Cardiac muscle cell (in vitro differentiated cells and primary cell): ENCODE measurements around the gene PARP9. TPM values are rescaled to one million over a fixed set of nuclear protein-coding genes. Genes with fewer than 3 reads are reported as not detected.

Experiments used
- DNase-seq, 2 donors: peaks; one replicate each; pipeline versions ENCODE4 v3.0.0 to v3.0.0-alpha.2; 2010 to 2017; ENCODE audit warnings: low read depth in 1 of 2, low spot score in 1 of 2
- H3K27ac ChIP-seq: fragments of 200-600 bp; sonication (generic); 2 replicates; pipeline ENCODE4 v1.5.1; 2016
- H3K27me3 ChIP-seq: fragments of 200-600 bp; sonication (generic); 2 replicates; pipeline ENCODE4 v1.6.0; 2016; ENCODE audit warnings: control low read depth
- H3K36me3 ChIP-seq: fragments of 200-600 bp; sonication (generic); 2 replicates; pipeline ENCODE4 v1.5.1; 2016; ENCODE audit warnings: control low read depth
- H3K4me1 ChIP-seq: fragments of 200-600 bp; sonication (generic); 2 replicates; pipeline ENCODE4 v1.8.1; 2017; ENCODE audit warnings: low read depth, mild to moderate bottlenecking, mixed run types
- H3K4me3 ChIP-seq: fragments of 200-600 bp; sonication (generic); 2 replicates; pipeline ENCODE4 v1.5.1; 2016; ENCODE audit warnings: mild to moderate bottlenecking
- H3K9me3 ChIP-seq: fragments of 200-600 bp; sonication (generic); 2 replicates; pipeline ENCODE4 v1.5.1; 2017; ENCODE audit warnings: low read depth, mild to moderate bottlenecking, control low read depth
- polyA plus RNA-seq: library from polyadenylated mRNA; unstranded; fragments of >200 nt; fragmentation: Nextera tagmentation; extraction: Ambion mirVana; gene quantifications from 2 replicates; pipeline ENCODE4 v1.2.1, GENCODE V29; 2016
- total RNA-seq: library from RNA; depleted of rRNA; stranded (reverse); fragments of >200 nt; gene quantifications from 2 replicates; pipeline ENCODE4 v1.2.3, GENCODE V29; 2016
- TF ChIP-seq, protein P1 (sequence below): IDR thresholded peaks from 2 replicates; pipeline ENCODE4 v1.5.1; 2012; ENCODE audit warnings: low read depth, mild to moderate bottlenecking, low read length

PARP9 gene
- total and polyA plus RNA-seq, 2 experiments from 2014 or later = 0.42 to 0.60 TPM

DNA sequence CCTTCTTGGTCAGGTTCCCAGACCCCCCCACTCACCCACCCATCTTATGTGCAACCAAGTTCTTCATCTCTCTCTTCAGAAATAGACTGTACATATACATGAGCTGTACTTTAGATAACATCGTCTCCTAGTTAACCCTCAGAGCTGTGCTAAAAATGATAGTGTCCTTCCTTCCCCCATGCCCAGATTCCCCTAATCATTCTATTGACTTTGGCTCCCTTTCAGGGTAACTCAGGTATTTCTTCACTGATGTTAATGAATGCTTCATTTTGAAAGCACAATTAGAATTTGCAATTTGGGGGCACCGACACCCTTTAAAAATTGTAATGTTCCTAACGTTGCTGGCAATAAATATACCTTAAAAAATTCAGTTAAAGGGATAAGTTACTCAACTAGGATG is 10.9 kb downstream of the PARP9 start:
- Histone ChIP-seq H3K4me3 (no peak overlapping the region), H3K9me3 (no peaks in the 10 kb centered on the region), H3K27ac (no peak overlapping the region), H3K4me1 (no peaks in the 10 kb centered on the region), H3K36me3 (no peaks in the 10 kb centered on the region), H3K27me3 (no peaks in the 10 kb centered on the region)
- TF ChIP-seq, protein P1, sequence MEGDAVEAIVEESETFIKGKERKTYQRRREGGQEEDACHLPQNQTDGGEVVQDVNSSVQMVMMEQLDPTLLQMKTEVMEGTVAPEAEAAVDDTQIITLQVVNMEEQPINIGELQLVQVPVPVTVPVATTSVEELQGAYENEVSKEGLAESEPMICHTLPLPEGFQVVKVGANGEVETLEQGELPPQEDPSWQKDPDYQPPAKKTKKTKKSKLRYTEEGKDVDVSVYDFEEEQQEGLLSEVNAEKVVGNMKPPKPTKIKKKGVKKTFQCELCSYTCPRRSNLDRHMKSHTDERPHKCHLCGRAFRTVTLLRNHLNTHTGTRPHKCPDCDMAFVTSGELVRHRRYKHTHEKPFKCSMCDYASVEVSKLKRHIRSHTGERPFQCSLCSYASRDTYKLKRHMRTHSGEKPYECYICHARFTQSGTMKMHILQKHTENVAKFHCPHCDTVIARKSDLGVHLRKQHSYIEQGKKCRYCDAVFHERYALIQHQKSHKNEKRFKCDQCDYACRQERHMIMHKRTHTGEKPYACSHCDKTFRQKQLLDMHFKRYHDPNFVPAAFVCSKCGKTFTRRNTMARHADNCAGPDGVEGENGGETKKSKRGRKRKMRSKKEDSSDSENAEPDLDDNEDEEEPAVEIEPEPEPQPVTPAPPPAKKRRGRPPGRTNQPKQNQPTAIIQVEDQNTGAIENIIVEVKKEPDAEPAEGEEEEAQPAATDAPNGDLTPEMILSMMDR = no peak
- no peak for DNase-seq

DNA sequence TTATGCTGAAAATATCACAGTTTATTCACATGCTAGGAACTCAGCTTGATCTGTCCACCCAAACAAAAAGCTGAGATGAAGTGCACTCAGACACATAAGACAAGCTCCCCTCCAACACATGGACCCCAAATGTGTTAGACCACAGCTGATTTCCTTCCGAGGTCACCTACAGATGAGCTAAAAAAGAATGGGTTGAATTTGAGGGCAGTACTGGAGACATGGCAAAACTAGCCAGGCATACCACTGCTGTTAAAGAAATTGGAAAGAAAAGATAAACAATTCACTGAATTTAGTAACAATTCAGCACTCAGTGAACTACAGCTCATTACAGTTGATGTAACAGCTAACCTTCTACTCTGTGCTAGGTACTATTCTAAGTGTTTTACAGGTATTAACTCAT is 15.5 kb downstream of the PARP9 start:
- Histone ChIP-seq H3K4me1 (no peaks in the 10 kb centered on the region), H3K9me3 (no peaks in the 10 kb centered on the region), H3K4me3 (no peak overlapping the region), H3K27me3 (no peaks in the 10 kb centered on the region), H3K27ac (no peak overlapping the region), H3K36me3 (no peaks in the 10 kb centered on the region)
- DNase-seq = no peak
- TF ChIP-seq, protein P1 = no peak

DNA sequence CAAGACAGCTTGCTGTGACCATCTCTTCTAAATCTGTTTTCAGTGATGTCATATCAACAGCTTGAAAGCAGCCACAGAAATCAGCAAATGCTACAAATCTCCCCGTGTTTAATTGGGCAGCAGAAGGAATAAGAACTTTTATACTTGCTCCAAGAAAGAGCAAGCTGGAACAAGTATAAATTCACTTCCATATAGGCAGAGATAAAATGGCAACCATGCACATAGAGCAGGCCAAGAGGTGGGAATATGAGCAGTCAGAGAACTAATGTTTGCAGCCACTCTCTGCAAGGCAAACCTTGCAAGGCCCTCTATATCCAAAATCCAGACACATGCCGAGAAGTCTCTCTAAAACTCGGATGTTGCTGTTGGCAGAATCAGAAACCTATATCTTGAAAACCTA is 16.0 kb downstream of the PARP9 start:
- H3K4me3 ChIP-seq = no peak overlapping the region

DNA sequence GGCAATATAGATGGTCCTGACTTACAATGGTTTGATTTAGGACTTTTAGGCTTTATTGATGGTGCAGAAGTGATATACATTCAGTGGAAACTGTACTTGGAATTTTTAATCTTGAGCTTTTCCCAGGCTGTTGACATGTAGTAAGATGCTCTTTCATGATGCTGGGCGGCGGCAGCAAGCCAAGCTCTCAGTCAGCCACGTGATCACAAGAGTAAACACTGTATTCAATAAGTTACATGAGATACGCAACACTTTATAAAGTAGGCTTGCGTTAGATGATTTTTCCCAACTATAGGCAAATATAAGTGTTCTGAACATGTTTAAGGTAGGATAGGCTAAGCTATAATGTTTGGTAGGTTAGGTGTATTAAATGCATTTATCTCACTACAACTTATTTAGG is 17.9 kb downstream of the PARP9 start:
- H3K9me3 ChIP-seq = no peaks in the 10 kb centered on the region
- H3K4me3 ChIP-seq = no peak overlapping the region
- no peak overlapping the region for H3K27ac ChIP-seq
- no peak for DNase-seq
- no peaks in the 10 kb centered on the region for H3K4me1 ChIP-seq
- TF ChIP-seq, protein P1 = no peak
- no peaks in the 10 kb centered on the region for H3K36me3 ChIP-seq
- H3K27me3 ChIP-seq = no peaks in the 10 kb centered on the region

More for the DNA sequence above, 16.0 kb downstream of the PARP9 start:
- DNase-seq = no peak
- Histone ChIP-seq H3K36me3 (no peaks in the 10 kb centered on the region), H3K4me1 (no peaks in the 10 kb centered on the region), H3K27me3 (no peaks in the 10 kb centered on the region), H3K9me3 (no peaks in the 10 kb centered on the region), H3K27ac (no peak overlapping the region)
- TF ChIP-seq, protein P1 = no peak

DNA sequence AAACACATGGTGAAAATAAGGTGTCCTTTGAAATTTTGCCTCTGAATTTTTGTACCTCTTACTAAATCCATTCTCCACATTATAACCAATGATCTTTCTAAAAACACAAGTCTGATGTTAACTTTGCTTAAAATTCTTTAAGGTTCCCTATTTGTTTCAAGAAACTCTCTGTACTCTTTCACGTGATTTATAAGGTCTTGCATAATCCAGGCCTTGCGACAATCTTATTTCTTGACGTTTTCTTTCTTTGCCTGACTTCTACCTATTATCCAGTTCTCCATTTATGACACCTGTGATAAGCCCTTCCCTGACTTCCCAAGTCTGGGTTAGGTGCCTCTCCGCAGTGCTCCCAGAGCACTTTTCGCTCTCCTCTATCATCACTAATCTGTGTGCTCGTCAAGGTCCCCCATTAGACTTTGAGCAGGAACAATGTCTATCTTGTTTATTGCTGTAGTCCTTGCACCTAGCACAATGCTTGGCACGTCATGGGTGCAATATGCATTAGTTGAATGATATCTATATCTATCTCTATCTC is 25.1 kb downstream of the PARP9 start:
- DNase-seq = no peak
- Histone ChIP-seq H3K27me3 (peaks cover 6% of the 10 kb centered on the region), H3K36me3 (no peaks in the 10 kb centered on the region), H3K27ac (no peak overlapping the region), H3K4me1 (no peaks in the 10 kb centered on the region), H3K9me3 (no peaks in the 10 kb centered on the region), H3K4me3 (no peak overlapping the region)
- TF ChIP-seq, protein P1 = no peak

DNA sequence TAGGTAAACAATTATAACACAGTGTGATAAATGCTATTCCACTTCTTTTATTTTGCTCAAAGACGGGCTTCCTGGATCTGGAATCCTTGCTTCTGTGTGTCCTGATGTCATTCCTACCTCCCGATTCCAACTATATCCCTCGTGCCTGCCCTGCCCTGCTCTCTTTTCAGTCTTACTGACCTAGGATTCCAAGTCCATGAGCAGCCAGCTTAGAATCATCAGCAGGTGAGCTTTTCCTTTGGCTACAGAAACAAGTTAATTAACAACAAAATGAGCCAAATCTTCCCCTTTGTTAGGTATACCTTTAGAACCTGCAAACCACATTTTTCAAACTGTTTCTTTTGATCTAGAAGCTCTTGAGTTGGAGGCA is 27.5 kb downstream of the PARP9 start:
- no peaks in the 10 kb centered on the region for H3K36me3 ChIP-seq
- no peak for DNase-seq
- H3K4me3 ChIP-seq = no peak overlapping the region

More for the DNA sequence above, 27.5 kb downstream of the PARP9 start:
- H3K9me3 ChIP-seq = no peaks in the 10 kb centered on the region
- TF ChIP-seq, protein P1 = no peak
- no peaks in the 10 kb centered on the region for H3K4me1 ChIP-seq
- H3K27me3 ChIP-seq = peaks cover 6% of the 10 kb centered on the region
- H3K27ac ChIP-seq = no peak overlapping the region
